A204.1 (cell line): Measurements from ENCODE around the gene CPNE7.
"Not testable (repeated sequence)": the region's sequence is repeated elsewhere in the genome, so short reads cannot be mapped to it uniquely, and the experiment has no call there.

Source experiments
- FAIRE-seq: peaks from 2 replicates; lab custom pipeline; 2012; peaks lifted over from hg19 to GRCh38; lab: Jason Lieb, UNC

Gene CPNE7

DNA sequence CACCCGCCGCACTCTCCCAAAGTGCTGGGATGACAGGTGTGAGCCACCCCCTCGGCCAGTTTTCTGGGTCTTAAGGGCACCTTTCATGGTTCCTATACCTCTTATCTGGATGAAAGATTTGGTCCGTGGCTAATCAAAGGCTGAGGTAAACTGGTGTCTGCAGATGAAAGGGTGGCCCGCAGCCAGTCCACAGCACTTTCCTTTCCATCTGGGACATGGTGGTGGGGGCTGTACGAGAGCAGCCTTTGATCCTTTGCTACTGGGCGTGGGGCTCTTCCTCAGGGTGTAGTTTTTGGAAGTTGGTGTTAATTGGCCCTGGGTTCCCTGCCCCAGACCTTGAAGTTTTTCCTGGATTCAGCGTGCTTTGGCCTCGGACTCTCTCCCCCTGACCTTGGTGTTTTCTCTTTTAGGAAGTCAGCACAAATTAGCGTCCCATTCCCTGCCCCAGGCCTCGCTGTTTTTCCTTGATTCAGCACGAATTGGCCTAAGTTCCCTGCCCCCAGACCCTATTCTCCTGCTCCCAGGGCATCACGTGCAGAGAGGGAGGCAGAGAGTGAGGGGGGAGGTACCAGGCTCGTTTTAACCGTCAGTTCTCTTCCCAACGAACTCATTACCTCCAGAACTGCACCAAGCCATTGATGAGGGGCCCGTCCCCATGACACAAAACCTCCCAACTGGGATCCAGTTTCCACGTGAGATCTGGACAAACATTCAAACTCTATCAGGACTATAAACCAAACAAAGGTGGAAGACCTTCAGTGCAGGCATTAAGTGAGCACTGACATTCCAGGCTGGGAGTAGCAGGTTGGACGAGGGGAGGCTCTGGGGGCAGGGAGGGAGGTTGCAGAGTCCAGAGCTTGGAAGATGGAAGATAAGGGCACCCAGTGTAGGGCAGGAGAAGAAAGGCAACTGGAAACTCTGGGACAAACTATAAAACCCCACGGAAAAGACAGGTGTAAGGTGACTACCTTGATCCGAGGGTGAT lies 49.5 kb downstream of the CPNE7 start:
- no peak for FAIRE-seq

DNA sequence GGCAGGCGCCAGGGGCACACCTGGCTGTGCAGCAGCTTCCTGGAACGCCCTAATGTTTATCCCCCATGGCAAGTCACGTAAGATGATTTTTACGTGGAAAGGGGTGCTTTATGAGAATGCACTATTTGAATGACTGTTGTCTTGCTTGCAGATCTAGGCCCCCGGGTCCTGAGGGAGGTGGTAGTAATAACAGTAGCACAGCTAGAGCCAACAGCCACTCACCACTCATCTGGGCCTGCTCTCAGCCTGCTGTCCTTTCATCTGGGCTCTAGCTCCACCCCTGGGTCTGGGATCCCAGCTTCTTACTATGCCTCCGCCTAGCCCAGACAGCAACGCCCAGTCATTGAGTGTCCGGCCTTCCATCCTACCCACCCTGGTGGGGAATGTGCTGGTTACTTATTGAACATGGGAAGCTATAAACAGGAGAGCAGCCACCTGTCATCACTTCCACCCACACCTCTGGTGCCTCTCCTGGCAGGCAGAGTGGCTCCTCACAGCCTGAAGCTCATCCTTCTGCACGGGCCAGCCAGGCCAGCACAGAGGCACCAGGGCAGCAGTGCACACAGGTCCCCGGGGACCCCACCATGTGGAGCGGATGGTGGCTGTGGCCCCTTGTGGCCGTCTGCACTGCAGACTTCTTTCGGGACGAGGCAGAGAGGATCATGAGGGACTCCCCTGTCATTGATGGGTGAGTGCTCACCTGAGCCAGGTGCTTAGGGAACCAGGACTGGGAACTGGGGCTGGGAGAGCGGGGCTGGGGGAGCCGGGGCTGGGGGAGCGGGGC lies 54.5 kb downstream of the CPNE7 start:
- no peak for FAIRE-seq

DNA sequence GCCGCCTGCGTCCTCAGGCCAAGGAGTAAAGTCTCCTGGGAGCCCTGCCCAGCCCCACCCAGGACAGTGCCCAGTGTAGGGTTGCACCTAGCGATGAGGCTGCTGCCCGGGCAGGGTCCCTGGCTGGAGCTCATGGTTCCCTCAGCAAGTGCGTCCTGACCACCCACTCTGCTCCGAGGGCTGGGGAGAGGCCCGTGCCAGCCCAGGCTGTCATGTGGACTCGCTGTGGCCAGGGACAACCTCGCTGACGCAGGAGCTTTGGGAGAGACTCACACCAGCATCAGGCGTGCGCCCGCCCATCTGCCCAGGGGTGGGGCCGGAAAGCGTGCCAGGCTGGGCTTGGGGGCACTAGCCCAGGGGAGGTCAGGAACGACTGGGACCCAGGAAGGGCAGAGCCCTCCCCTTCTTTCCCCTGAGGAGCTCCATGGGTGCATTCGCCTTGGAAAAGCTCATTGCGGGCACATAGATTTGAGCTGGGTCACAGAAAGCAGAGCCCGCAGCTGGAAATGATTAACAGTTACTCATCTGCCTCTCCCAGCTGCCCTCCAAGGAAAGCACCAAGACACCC lies 57.6 kb downstream of the CPNE7 start:
- no peak for FAIRE-seq

DNA sequence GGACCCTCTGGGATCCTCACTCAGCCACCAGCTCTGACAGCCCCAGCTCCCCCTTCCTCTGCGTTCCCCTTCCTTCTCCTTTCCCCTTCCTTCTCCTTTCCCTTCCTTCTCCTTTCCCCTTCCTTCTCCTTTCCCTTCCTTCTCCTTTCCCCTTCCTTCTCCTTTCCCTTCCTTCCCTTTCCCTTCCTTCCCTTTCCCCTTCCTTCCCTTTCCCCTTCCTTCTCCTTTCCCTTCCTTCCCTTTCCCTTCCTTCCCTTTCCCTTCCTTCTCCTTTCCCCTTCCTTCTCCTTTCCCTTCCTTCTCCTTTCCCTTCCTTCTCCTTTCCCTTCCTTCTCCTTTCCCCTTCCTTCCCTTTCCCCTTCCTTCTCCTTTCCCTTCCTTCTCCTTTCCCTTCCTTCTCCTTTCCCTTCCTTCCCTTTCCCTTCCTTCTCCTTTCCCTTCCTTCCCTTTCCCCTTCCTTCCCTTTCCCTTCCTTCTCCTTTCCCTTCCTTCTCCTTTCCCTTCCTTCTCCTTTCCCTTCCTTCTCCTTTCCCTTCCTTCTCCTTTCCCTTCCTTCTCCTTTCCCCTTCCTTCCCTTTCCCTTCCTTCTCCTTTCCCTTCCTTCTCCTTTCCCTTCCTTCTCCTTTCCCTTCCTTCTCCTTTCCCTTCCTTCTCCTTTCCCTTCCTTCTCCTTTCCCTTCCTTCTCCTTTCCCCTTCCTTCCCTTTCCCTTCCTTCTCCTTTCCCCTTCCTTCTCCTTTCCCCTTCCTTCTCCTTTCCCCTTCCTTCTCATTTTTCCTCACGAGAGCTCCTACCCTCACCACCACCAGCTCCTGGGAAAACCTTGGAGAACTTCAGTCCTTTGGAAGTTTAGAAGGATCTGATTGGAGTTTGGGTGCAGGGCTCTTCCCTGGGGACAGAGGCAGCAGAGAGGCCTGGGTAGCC lies 59.2 kb downstream of the CPNE7 start:
- FAIRE-seq: not testable (repeated sequence)

DNA sequence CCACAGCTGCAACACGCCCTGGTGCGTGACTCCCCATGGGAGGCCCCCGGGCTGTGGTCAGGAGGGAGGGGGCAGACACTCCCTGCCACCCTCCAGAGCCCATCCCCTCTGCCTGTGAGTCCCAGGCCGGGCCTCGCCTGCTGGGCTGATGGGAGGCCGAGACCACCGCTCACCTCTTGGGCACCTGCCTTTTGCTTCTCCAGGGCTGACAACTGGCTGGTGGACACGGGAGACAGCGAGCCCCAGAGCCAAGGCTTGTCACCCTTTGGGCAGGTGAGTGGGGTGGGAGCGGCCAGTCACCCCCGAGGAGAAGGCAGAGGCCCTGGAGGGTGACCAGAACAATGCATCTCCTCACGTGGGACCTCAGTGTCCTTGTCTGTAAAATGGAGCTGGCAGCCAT lies 61.1 kb downstream of the CPNE7 start:
- FAIRE-seq: no peak

DNA sequence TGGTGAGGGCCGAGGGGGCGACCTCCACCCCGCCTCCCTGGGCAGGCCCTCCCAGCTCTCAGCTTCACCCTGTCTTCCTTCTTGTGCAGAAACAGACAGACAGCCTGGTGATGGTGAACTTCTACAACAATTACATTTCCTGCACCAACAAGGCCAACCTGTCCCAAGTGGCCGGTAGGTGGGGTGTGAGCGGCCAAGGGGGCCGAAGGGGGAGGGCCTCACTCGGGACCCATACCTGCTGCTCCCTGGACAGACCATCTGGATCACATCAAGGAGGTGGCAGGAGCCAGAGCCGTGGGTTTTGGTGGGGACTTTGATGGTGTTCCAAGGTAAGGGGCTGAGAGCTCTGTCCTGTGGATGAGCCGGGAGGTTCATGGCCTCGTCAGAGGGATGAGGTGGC lies 61.8 kb downstream of the CPNE7 start:
- FAIRE-seq: no peak

DNA sequence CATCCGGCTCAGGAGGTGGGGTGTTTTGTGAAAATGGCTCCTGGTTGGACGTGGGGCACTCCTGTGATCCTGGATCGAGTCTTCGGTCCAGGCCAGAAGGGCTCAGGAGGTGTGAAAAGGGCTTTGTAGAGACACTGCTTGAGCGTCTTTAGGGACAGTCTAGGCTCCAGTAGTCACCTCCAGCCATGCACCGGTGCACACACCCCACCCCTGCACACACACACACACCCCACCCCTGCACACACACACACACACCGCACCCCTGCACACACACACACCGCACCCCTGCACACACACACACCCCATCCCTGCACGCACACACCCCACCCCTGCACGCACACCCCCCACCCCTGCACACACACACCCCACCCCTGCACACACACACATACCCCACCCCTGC lies 62.9 kb downstream of the CPNE7 start:
- FAIRE-seq: no peak

DNA sequence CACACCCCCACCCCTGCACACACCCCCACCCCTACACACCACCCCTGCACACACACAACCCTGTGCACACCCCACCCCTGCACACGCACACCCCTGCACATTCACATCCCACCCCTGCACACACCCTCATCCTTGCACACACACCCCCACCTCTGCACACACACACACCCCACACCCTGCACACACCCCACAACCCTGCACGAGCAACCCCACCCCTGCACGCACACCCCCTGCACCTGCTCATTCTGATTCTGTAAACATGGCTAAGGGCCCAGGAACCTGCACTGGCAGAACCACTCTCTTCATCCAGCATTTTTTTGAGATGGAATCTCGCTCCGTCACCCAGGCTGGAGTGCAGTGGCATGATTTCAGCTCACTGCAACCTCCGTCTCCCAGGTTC lies 63.8 kb downstream of the CPNE7 start:
- FAIRE-seq: no peak

DNA sequence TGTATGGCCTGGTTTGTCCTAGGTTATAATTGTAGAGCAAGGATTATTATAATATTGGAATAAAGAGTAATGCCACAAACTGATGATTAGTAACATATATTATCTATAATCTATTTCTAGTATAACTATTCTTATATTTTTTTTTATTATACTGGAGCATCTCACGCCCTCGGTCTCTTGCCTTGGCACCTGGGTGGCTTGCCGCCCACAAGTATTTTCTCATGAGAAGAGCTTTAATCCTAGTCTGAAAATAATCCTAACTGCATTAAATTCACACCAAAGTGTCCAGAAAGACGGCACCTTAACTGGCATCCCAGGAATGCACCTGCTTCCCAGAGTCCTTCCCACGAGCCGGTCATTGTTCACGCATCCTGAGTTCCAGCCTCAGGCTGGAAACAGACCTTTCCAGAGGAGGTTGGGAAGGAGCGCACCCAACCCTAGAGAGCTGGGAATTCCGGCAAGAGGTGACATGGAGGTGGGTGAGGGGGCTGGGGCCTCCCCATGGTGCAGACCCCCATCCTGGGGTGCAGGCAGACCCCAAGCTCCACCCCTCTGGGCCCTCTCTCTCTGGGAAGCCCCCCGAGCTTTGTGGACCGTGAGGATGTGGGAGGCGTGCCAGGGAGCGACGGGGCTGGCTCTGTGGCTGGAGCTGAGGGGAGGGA lies 66.0 kb downstream of the CPNE7 start:
- no peak for FAIRE-seq

DNA sequence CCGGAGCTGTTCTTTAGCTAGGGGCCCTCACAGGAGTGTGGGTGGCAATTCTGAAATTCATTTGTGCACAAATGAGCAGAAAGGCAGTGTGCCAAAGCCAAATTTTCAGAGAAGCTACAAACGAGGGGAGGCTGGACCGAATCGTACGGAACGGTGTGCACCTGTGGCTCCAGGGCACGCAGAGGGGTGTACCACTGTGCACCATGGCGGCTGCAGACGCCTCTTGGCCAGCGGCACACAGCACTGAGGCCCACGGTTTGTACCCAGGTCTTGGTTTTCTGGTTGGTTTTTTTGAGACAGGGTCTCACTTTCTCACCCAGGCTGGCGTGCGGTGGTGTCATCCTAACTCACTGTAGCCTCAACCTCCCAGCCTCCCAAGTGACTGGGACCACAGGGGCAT lies 67.0 kb downstream of the CPNE7 start:
- FAIRE-seq: no peak

DNA sequence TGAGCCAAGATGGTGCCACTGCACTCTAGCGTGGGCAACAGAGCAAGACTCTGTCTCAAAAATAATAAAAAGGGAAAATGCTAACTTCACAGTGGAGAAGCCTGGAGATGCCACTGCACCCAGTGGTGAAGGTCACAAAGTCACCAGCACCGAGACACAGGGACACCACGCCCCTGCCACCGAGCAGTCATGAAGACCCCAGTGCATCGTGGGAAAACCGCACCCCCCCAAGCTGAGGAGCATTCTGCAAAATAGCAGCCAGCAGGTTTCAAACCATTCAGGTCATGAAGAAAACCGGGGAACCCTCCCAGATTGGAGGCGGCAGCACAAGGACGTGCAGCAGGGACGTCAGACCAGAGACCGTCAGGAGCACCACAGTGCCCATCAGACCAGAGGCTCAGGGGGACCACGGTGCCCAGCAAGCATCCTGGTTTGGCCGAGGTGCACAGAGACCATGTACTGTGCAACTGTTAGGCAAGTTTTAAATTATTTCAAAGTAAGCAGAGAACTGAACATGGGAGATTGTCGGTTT lies 68.3 kb downstream of the CPNE7 start:
- no peak for FAIRE-seq

DNA sequence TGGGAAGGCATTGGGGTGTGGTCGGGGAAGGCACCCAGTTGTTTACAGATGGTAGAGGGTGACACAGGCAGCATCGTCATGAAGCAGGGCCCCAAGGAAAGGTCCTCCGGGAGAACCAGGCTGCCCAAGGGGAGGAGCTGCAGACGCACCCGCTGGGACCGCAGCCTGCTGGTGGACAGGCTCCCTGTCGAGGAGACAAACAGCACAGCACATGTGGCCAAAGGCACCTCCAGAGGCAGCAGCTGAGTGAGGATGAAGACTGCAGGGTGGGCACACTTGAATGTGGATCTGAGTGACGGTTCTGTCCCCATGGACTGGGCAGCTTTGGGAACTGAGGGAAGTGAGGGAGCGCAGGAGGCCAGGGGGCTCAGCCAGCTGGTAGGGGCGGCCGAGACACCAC lies 69.6 kb downstream of the CPNE7 start:
- no peak for FAIRE-seq

DNA sequence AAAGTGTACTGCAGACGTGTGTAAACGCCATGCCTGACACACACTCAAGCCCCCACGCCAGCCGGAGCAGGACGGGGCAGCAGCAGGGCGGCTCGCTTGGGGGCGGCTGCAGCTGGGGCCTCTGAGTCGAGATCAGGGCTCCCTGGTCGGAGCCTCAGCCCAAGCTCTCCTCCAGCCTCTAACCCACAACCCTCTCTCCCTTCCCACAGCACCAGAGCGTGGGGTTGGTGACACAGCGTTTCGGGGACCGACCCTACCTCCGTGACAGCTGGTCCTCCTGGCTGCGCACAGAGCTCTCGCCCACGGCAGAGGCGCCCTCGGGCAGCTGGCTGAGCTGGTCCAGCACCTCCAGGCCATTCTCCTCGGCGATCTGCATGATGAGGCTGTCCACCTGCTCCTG lies 70.7 kb downstream of the CPNE7 start:
- FAIRE-seq: no peak
